ENCODE results near the gene KNSTRN.
A peak's percentile ranks its signal among the peaks of the same experiment; 100 is the strongest.

Gene KNSTRN

DNA sequence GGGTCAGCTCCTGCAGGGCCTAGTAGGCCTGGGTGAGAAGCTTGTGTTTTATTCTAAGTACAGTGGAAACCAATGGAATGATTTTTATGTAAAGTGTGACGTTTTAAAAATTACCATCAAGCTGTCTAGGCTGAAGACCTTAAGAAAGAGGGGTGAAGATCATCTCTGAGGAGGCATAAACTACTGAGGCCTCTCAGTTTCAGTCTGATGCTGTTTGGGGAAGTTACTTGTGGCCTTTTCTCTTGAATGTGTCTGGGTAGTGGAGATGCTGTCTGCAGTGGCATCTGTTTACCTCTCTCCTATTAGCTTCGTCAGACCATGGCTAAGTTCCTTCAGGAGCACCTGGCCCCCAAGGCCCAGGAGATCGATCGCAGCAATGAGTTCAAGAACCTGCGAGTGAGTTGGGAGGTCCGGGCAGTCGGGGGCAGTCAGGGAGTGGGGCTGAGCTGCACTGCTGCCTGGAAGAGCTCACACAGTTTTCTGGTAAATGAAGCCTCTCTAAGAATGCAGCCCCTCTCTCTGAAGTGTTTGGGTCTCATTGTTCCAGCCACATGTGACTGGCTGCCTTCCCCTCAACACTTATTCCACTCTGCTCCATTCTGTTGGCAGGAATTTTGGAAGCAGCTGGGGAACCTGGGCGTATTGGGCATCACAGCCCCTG is 24.9 kb downstream of the KNSTRN start:
- DNase-seq, result peak; percentile 28

DNA sequence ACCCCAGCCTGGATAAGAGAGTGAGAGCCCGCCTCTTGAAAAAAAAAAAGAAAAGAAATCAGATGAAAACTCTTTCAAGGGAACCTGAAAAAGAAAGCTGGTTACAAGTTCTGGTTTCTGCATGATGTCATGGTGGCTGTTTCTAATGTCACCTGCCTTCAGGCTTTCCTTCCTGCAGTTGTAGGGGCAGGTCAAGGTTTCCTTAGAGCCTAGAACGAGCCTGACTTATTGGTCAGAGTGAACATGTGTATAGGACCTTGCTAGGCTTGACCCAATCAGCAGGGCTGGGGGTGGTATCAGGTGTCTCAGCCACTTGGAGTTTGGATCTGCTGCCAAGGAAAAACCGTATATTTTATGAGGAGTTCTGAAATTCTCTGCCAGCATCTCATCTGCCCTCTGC is 26.8 kb downstream of the KNSTRN start:
- DNase-seq, result no peak

DNA sequence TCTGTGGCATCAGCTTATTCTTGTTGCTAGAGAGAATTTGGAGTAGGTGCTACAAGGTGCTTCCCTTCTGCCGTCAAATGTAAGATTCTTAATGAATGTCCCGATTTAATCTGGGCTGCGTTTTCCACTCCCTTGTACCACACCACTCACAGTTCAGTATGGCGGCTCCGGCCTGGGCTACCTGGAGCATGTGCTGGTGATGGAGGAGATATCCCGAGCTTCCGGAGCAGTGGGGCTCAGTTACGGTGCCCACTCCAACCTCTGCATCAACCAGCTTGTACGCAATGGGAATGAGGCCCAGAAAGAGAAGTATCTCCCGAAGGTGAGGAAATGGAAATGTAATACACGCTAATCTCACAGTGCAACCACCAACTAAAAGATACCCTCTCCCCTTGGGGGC is 28.0 kb downstream of the KNSTRN start:
- DNase-seq, result no peak

DNA sequence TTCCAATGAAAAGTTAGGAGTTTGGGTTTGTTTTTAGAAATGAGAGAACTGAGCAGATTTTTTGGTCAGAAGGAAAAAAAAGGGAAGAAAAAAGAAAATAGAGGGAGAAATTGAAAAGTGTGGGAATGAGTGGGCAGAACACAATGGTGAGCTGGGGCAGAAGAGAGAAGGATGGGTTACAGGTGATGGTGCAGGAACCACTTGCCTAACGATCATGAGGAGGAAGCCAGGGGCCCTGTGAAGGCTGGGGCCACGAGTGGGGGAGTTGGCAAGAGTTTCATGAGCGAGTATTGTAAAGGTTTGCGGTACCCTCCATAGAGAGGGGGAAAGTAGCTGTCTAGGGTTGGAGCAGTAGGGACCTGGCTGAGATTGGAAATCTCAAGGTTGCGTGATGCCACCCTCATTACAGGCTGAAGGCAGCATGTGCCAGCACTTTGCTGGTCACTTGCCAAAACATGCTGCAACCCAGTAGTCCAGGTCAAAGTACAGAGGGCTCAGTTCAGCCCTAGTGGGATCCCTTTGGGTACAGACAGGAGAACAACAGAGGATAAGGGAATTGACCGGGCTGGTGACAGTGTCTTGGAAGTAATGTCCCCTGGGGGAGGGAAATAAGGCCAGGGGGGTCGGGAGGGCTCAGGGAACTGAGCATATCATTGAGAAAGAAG is 29.7 kb downstream of the KNSTRN start:
- no peak for DNase-seq

DNA sequence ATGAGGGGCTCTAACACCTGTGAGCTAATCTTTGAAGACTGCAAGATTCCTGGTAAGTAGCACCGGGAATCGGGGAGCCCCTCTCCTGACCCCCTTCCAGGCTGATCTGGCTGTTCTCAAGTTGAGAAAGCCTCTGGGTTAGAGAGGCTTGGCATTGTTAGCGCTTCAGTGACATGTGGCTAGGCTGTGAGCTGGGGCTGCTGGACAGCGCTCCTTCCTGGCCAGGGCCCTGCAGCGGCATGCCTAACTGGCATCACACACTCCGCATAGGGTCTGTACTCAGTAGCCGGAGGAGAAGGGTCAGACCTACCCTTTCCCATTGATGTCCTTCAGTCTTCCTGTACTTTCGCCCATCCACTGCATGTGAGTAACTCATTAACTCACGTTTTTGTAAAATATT is 30.5 kb downstream of the KNSTRN start:
- no peak for DNase-seq

DNA sequence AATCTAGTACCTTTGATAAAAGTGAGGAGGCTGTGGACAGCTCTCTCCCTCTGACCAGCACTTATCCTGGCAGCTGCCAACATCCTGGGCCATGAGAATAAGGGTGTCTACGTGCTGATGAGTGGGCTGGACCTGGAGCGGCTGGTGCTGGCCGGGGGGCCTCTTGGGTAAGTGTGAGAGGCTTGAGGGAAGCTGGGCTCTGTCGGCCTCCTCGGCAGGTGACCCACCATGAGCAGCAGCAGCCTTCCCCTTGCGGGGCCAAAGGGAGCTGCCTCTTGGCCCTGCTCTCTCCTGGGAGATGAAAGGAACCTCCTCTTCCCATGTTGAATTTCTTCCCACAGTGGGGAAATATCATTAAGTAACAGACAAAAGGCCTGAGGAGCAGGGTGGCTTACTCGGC is 32.3 kb downstream of the KNSTRN start:
- DNase-seq, result no peak

DNA sequence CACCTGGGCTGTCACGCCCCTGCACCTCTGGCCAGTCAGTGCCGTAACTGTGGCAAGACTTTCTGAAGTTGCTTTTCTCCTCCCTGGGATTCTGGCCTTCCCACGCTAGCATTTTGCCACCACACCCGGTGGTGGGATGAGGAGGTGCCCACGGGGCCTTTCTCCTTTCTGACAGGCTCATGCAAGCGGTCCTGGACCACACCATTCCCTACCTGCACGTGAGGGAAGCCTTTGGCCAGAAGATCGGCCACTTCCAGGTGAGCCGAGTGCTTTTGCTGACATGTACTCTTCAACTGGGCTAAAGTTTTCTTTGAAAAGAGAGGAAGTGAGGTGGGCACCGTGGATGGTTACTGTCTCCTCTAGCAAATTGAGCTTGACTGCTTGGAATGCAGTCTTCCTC is 32.7 kb downstream of the KNSTRN start:
- DNase-seq, result no peak

DNA sequence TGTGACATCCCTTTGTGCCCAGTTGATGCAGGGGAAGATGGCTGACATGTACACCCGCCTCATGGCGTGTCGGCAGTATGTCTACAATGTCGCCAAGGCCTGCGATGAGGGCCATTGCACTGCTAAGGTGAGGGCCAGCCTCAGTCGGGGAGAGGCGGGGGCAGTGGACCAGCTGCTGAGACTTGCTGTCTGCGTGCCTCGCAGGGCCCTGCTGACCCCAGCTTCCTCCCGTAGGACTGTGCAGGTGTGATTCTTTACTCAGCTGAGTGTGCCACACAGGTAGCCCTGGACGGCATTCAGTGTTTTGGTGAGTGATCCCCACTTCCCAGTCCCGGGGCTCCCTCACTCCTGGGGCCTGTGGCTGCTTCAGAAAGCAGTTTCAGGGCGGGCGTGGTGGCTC is 33.5 kb downstream of the KNSTRN start:
- no peak for DNase-seq

DNA sequence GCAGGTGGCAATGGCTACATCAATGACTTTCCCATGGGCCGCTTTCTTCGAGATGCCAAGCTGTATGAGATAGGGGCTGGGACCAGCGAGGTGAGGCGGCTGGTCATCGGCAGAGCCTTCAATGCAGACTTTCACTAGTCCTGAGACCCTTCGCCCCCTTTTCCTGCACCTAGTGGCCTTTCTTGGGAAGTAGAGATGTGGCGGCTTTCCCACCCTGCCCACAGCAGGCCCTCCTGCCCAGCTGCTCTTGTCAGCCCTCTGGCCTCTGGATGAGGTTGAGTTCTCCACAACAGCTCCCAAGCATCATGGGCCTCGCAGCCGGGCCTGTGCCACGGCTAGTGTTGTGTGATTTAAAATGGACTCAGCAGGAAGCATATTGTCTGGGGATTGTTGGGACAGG is 35.6 kb downstream of the KNSTRN start:
- no peak for DNase-seq

DNA sequence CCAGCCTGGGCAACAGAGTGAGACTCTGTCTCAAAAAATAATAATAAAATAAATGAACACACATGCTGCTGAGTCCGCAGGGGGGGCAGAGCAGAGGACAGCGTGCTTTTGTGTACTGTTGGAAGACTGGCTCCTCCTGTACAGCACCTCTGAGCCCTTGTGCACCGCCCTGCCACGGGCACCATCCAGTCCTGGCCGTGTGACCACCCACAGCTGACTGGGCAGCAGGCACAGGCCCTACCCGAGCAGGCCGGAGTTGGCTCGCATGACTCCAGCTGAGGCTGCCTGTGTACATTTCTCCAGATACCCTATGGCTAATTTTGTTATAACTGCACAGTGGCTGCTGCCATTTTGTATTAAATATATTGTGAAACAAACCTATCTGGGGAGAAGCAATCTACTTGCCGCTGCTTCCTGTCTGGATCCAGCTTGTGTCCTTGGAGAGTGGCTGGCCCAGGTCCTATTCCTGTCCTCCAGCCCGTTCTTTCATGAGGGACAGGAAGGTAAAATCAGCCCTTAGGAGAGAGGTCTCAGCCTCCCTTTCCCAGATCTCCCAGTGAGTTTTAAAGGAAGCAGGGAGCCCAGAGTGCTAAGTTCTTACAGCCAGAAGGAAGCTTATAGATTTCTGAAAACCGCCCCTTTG is 37.7 kb downstream of the KNSTRN start:
- DNase-seq, result no peak

DNA sequence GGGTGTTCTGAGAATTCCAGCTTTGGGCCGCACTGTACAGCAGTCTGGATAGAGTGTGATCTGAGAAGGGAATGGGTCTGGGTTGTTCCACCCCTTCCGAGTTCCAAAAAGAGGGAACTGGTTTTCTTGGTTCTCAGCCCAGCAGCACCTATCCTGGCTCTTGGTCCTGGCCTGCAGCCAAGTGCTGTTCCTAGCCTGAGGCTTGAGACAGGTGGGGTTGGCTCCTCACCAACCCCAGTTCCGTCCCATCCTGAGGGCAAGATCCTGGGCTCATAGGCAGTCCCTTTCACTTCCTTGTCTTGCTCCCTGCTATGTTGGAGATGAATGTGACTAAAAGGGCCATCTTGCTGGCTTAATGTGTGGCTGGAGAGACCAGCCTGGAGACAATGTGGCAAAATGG is 38.3 kb downstream of the KNSTRN start:
- DNase-seq, result no peak

DNA sequence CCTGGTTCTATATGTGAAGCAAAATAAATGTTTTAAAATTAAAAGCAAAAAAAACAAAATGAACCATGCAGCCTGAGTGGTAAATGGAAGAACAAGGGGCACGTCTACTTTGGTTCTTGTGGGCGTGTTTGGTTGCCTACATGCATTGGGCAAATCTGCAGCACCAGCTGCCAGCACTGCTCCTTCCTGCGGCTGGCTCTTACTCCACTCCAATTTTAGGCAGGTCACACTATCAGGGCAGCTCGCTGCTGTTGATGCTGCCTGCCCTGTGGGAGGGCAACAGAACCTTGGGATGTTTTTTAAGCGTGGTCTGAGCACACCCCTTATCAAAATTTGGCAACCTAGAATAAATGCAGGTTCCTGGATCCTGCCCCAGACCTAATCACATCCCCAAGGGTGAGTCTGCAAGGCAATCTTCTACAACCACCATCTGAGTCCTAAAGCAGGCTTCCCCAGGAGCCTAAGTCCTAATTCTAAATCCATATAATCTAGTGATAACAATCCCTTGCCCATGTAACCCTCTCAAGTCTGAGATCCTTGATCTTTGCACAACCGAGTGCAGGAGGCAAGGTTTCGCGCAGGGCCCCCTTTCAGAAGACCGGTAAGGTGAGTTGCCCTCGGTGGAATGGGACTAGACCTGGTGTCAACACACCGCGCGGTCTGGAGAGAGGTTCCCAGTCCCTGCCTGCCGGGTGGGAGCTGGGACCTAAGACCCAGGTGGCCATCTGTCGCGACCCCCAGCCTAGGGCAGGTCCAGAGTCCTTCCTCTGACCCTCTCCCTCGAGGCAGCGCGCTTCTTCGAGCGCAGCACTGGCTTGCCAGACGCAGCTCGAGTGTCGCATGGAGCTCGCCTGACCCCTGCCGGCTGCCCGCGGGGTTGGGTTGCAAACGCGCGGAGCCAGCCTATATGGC is 39.0 kb downstream of the KNSTRN start:
- DNase-seq, result peak; percentile 85

DNA sequence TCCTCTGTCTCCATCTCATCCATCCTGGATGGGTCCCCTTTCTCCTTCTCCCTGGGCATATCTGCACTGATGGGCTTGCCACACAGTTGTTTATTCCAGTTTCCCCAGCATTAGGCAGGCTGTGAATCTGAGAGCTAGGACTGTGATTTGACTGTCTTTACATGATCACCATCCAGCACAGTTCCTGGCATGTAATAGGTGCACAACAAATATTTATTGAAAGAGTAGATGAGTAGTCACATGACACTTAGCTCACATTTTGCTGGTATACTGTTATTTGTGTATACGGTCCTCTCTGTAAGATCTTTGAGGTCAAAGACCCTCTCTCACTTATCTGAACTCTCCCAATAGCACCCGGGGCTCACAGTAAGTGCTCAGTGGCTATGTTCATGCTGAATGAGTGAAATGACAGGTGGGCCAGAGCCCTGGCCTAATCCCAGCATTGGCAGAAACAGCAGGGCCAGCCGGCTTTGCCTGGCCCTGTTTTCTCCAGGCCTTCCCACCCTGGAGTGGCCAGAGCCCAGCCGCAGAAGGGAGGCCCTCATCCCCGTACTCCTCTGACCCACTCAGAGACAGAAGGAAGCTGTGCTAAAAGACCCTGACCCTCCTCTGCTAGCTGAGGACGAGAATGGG is 42.1 kb downstream of the KNSTRN start:
- DNase-seq, result no peak

DNA sequence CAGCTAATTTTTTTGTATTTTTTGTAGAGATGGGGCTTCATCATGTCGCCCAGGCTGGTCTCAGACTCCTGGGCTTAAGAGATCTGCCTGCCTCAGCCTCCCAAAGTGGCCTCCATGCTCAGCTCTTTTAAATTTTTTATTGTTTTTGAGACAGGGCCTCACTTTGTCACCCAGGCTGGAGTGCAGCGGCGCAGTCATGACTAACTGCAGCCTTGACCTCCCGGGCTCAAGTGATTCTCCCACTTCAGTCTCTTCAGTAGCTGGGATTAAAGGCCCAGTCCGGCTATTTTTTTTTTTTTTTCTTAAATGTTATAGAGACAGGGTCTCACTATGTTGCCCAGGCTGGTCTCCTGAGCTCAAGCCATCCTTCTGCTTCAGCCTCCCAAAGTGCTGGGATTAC is 43.2 kb downstream of the KNSTRN start:
- DNase-seq, result no peak

DNA sequence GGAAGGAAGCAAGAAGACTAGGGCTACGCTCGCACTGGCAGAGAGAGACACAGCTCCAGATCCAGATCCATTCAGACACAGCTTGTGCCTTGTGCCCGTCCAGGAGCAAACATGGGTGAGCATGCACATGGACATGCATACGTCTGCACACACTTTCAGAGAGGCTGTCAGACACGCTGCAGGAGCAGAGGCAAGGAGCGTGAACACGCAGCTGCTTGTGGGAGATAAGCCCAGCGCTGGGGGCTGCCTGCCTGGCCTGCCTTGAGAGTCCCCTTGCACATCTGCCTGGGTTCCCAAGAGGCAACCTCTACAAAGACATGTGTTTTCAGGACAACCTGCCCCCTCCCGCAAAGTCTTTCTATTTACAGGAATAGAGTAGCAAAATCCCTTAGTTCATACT is 44.7 kb downstream of the KNSTRN start:
- DNase-seq, result no peak

DNA sequence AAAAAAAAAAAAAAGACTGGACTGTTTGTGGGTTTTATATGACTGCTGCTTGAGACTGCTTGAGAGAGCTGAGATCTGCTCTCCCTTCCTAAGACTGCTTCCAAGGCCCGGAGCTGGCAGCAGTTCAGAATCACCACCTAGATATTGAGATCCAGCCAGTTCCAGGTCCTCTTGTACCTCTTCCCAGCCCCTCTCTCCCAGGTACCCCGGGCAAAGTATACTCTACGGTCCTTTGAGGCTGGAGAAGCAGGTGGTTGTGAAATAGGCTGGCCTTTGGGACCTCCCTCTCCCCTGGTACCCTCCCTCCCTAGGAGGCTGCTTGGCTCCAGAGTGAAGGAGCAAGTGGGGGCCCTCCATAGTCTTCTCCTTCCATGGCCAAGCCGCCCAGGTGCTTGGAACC is 45.7 kb downstream of the KNSTRN start:
- no peak for DNase-seq

DNA sequence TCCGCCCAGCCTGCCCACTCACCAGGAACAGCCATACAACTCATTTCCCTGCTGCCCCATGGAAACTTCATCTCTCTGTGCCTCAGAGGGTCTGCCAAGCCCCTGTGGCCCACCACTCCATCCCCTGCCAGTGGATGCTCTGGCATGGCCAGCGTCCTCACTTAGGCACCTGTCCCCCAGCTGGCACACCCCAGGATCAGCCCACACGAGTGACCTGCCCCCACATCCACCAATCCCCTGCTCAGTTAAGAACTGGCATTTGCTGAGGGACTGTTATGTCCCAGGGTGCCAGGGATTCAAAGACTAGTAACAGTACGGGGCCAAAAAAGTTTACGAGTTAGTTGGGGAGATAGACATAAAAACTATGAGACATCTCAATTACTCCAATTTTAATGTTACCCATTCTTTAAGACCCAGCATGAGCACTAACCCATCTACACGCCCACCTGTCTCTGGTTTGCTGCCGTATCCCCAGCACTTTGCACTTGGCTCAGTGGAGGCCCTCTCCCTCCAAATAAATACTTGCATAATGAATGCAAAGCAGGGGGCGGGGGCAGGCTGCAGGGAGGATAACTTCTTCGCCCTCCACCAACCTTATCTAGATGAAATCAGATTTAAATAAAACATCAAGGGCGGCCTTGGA is 46.7 kb downstream of the KNSTRN start:
- DNase-seq, result no peak

DNA sequence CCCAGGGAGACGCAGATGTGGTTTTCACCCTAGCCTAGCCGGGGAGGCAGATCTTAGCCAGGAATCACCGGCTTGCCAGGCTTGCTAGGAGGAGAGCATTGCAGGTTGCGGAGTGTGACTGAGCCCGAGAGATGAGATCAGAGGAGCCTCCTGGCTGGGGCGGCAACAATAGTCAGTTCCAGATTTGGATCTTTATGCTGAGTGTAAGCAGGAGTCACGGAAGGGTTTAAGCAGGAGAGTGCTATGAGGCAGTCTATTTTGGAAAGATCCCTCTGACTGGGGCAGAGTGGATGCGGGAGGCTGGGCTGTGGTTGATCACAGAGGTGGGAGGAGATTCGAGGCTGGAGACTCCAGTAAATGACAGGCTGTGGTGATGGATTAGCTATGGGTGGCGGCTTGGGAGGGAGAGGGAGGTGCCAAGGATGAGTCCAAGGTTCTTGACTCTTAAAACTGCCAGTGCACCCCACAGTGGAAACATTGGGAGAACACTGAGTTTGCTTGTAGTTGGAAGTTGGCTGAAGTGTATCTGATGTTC is 47.8 kb downstream of the KNSTRN start:
- no peak for DNase-seq

DNA sequence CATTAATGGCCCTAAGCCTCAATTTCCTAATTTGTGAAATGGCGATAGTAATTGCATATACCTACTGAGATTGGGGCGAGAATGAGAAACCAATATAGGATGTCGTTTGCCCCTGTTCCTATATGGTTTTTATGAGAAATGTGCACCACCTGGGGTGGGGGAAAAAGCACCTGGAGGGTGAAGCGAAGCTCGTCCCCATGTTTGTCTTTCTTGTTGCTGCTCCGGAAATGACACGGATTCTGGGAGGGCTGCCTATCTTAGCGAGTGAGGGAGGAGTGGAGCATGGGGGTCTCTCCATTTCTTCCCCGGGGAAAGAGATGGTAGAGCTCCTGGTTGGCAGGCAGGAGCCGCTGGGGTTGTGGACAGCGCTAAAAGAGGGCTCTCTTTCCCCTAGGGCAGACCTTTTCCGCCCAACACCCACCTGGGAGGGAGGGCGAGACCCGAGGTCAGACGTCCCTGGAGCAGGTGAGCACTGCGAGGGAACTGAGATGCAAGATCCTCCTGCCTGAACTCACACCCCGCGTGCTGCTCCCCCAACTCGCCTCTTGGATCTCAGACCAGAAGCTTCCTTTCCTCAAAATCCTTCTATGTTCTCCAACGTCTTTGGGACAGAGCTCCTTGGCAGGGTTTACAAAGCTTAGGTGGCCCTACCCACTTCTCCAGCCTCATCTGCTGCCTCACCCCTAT is 52.6 kb downstream of the KNSTRN start:
- no peak for DNase-seq

DNA sequence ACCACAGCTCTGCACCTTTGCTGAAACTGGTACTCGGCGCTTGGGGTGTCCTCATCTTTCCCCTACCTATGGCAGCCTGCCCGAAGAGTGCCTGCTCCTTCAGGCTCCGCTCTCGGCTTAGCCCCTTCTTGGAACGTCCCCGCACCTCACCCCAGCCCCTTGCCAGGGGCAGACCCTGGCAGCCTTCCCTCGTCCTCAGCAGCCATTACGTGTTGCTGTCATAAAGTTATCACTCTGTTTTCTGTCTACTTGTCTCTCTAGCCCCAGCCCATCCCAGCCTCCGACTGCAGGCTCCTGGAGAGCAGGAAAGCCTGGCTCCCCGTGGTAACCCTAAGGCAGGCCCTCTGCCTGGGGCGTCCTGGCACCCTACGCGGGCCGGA is 53.2 kb downstream of the KNSTRN start:
- DNase-seq, result no peak

DNA sequence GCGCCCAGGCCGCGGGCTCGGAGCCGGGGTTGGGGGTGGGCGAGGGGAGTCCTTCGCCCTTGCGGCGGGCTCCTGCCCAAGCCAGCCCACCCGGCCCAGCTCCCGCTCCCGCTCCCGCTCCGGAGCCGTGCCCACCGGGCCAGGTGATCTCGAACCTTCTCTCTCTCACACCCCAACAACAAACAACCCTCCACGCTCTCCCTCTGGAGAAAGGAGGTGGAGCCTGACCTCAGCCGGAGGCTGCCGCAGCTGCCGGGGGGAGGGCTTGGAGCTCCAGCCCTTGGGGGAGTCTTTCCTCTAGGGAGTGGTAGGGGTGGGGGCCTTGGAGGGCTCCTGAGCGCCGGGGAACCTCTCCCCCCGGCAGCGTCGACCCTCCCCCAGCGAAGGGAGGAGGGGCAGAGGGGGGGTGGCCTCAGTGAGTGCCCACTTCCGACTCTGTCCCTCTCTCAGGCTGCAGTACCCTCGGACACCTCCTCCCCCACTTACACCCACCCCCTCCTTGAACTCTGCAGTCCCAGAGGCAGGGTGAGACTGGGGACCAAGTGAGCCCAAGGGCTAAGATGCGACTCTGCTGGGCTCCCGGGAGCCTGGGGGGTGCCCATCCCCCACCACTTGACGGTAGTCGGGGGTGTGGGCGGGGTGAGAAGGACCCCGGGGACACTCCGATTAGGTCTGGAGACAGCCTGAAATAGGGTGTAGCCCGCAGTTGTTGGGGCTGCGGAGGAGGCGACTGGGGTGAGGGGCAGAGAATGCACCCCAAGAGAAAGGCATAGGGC is 53.8 kb downstream of the KNSTRN start:
- DNase-seq, result no peak
